Measurements from ENCODE around the gene TECTA.

- TF ChIP-seq CTCF (IDR thresholded peaks at IDR 0.05) = no peak
- no peak for TF ChIP-seq REST (IDR thresholded peaks at IDR 0.05; ENCODE audit: low read depth, low read length)
- TF ChIP-seq FOSL2 (IDR thresholded peaks at IDR 0.05; ENCODE audit: borderline replicate concordance, low read depth) = no peak
- no peak for TF ChIP-seq CHD2 (IDR thresholded peaks at IDR 0.05; ENCODE audit: low read length, partially characterized antibody)
- TF ChIP-seq TAF1 (IDR thresholded peaks at IDR 0.05; ENCODE audit: borderline replicate concordance, low read depth, low read length) = no peak
- no peak for TF ChIP-seq SMC3 (IDR thresholded peaks at IDR 0.05; ENCODE audit: low read depth, low read length)
- TF ChIP-seq POLR2AphosphoS5 (IDR thresholded peaks at IDR 0.05; ENCODE audit: low read depth, low read length) = no peak
- TF ChIP-seq YY1 (IDR thresholded peaks at IDR 0.05; ENCODE audit: low read depth) = no peak
- TF ChIP-seq FOXM1 (IDR thresholded peaks at IDR 0.05; ENCODE audit: low read depth) = no peak
- no peak for TF ChIP-seq MAX (IDR thresholded peaks at IDR 0.05; ENCODE audit: low read depth)
These were observed 62.7 kb downstream of the TECTA start for GRCh38 chr11:121163658-121164308.
